Mucosa of descending colon (tissue), 3 donors: ENCODE data around the gene PAM. TPM values are rescaled to one million over a fixed set of nuclear protein-coding genes. Genes with fewer than 3 reads are reported as not detected.

Experiments
- ATAC-seq: fragments of 200-7000 bp; cut with Tn5 transposase; one replicate; pipeline ENCODE4 v1.9.1; 2020; ENCODE audit warnings: mild to moderate bottlenecking, moderate library complexity
- DNase-seq, 3 donors: peaks; one replicate each; pipeline ENCODE4 v3.0.0-alpha.2; 2020
- H3K36me3 ChIP-seq: fragments of 200-600 bp; one replicate; pipeline ENCODE4 v1.8.0; 2021; ENCODE audit warnings: low read depth, mild to moderate bottlenecking
- H3K4me1 ChIP-seq: fragments of 200-600 bp; one replicate; pipeline ENCODE4 v1.8.0; 2021; ENCODE audit warnings: low read depth, mild to moderate bottlenecking
- H3K4me3 ChIP-seq: fragments of 200-600 bp; one replicate; pipeline ENCODE4 v1.8.0; 2021; ENCODE audit warnings: mild to moderate bottlenecking
- H3K9me3 ChIP-seq: fragments of 200-600 bp; one replicate; pipeline ENCODE4 v1.8.0; 2021; ENCODE audit warnings: mild to moderate bottlenecking
- CTCF ChIP-seq: fragments of 200-600 bp; IDR thresholded peaks from one replicate; pipeline ENCODE4 v1.8.0; 2022; ENCODE audit warnings: antibody characterized with exemption, mild to moderate bottlenecking
- intact Hi-C, 2 donors: fragments of 100-400 bp; cut with DNase I in 1 of 2; cut with micrococcal nuclease in 1 of 2; formaldehyde crosslinking; loops; one replicate each; pipeline versions ENCODE4 v1.11.0 to v1.11.1; 2022; cut with DNase I, micrococcal nuclease
- total RNA-seq, 3 donors: library from RNA; stranded (reverse); fragmentation: NEBNext Ultra II Directional in 2 of 3; extraction: Animal tissue kit (Norgen Biotek cat#: 25700) in 2 of 3; gene quantifications; one replicate each; pipeline versions ENCODE4 v1.2.1 to v1.2.4, GENCODE V29; 2021 to 2023
- donor health status: DM: no; HTN: no; CAD: no; lungs with moderate emphysema.
- donor health status: DM: no; HTN: no; CAD: no.
- donor health status: DM: no; HTN: yes; CAD: no.

PAM gene
- total RNA-seq, 3 donors from 2014 or later = 59.7 to 164 (median 64.4) TPM

DNA sequence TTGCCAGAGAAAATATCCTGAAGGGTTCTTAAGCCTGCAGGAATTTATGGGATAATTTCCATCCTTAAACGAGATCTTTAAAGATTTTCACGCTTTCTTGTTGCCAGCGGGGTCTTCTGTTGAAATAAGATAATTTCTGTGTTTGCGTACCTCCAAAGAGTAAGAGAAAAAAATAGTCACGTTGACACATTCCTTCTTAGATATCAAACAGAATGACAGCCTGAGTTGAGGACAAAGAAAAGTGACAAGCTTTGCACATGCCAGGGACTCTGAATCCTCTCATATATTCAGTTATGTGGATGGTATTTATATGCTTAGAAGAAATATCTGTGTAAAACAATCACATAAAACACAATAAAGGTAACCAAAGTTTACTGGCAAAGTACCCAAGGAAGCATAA, 21.6 kb upstream of the PAM start:
- intact Hi-C loops = no loop called here

GRCh38 chr5:102737161-102737560, 17.9 kb upstream of the PAM start:
- H3K9me3 ChIP-seq = no peaks in the 10 kb centered on the region
- no peaks in the 10 kb centered on the region for H3K36me3 ChIP-seq
- no peak overlapping the region for H3K4me3 ChIP-seq
- intact Hi-C loops = no loop called here
- no peak for TF ChIP-seq CTCF
- no peak for ATAC-seq
- DNase-seq = no peak
- no peaks in the 10 kb centered on the region for H3K4me1 ChIP-seq

More for the DNA sequence above, 21.6 kb upstream of the PAM start:
- ATAC-seq (no peak), DNase-seq (no peak)
- H3K4me1 ChIP-seq = no peaks in the 10 kb centered on the region
- no peak for TF ChIP-seq CTCF
- H3K9me3 ChIP-seq = no peaks in the 10 kb centered on the region
- no peak overlapping the region for H3K4me3 ChIP-seq
- H3K36me3 ChIP-seq = no peaks in the 10 kb centered on the region

GRCh38 chr5:102737805-102738469, 17.2 kb upstream of the PAM start:
- Histone ChIP-seq H3K4me1 (no peaks in the 10 kb centered on the region), H3K36me3 (no peaks in the 10 kb centered on the region), H3K4me3 (no peak overlapping the region), H3K9me3 (no peaks in the 10 kb centered on the region)
- intact Hi-C loops = no loop called here
- DNase-seq (no peak), ATAC-seq (no peak)
- TF ChIP-seq CTCF = no peak

GRCh38 chr5:102740515-102740914, 14.6 kb upstream of the PAM start:
- H3K9me3 ChIP-seq = no peaks in the 10 kb centered on the region
- no peak overlapping the region for H3K4me3 ChIP-seq
- H3K4me1 ChIP-seq = no peaks in the 10 kb centered on the region
- TF ChIP-seq CTCF = no peak
- no peaks in the 10 kb centered on the region for H3K36me3 ChIP-seq
- ATAC-seq (no peak), DNase-seq (no peak)
- intact Hi-C loops = no loop called here

DNA sequence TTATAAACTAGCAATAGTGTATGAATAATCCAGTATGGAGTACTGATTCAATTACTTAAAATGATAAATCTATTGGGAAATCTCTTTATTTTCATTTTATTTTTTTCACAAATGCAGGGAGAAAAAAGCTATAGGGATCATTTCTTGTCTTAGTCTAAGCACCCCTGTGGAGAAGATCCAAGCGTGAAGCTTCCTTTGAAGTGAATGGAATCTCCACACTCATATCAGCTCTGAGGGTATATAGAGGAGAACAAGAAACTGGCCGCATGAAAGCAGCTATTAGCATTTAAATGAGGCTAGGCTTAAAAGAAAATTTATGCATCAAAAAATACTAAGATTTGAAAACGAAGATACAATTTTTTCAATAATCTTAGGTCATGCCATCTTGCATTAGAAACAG, 12.9 kb upstream of the PAM start:
- DNase-seq = no peak
- TF ChIP-seq CTCF = no peak
- intact Hi-C loops = no loop called here
- ATAC-seq = no peak
- no peaks in the 10 kb centered on the region for H3K36me3 ChIP-seq
- no peaks in the 10 kb centered on the region for H3K4me1 ChIP-seq
- H3K9me3 ChIP-seq = no peaks in the 10 kb centered on the region
- H3K4me3 ChIP-seq = no peak overlapping the region

GRCh38 chr5:102743900-102744299, 11.2 kb upstream of the PAM start:
- H3K4me1 ChIP-seq = no peaks in the 10 kb centered on the region
- H3K9me3 ChIP-seq = no peaks in the 10 kb centered on the region
- TF ChIP-seq CTCF = no peak
- H3K36me3 ChIP-seq = no peaks in the 10 kb centered on the region
- intact Hi-C loops = no loop called here
- no peak for DNase-seq
- H3K4me3 ChIP-seq = no peak overlapping the region
- ATAC-seq = no peak
